PC-9 (cell line): ENCODE data around the gene TFCP2L1.

Experiments used
- CTCF ChIP-seq: fragments of 200-600 bp; sonication (generic); conservative IDR thresholded peaks from 2 replicates; pipeline ENCODE4 v1.6.1; 2017; ENCODE audit warnings: mixed run types, antibody characterized with exemption, mild to moderate bottlenecking, moderate library complexity
- EZH2 ChIP-seq: fragments of 200-600 bp; sonication (generic); IDR thresholded peaks from 2 replicates; pipeline ENCODE4 v1.8.0; 2017; ENCODE audit warnings: antibody characterized with exemption, low read depth

- TF ChIP-seq CTCF (no peak), EZH2 (no peak)
Observed at GRCh38 chr2:121307048-121307447, 22.0 kb upstream of the TFCP2L1 start.
